DMS114 treated with DMSO at 0.1 percent for 48 hours (cell line): ENCODE measurements around the gene SREK1.
A peak's percentile ranks its signal among the peaks of the same experiment; 100 is the strongest.
"Not testable (repeated sequence)": the region's sequence is repeated elsewhere in the genome, so short reads cannot be mapped to it uniquely, and the experiment has no call there.

Experiments
- DNase-seq: peaks from one replicate; lab custom pipeline; 2025; ENCODE audit not compliant: unreplicated experiment; lab: John Stamatoyannopoulos, UW

Gene SREK1

GRCh38 chr5:66144074-66144833, at the start of gene SREK1:
Gene SREK1 (plus strand): TSS chr5:66144300. CDS start chr5:66144377, 77 bp downstream.
- peak; percentile 85 for DNase-seq

- DNase-seq: no peak
Measured at GRCh38 chr5:66100851-66101250, 43.2 kb upstream of the SREK1 start.

GRCh38 chr5:66113160-66113559, 30.9 kb upstream of the SREK1 start:
- DNase-seq: no peak

GRCh38 chr5:66118304-66118703, 25.8 kb upstream of the SREK1 start:
- DNase-seq: no peak

- no peak for DNase-seq
Measured at GRCh38 chr5:66122379-66123034, 21.6 kb upstream of the SREK1 start.

GRCh38 chr5:66129144-66129543, 15.0 kb upstream of the SREK1 start:
- DNase-seq: no peak

GRCh38 chr5:66130493-66130892, 13.6 kb upstream of the SREK1 start:
- no peak for DNase-seq

GRCh38 chr5:66134407-66134861, 9.7 kb upstream of the SREK1 start:
- DNase-seq: no peak

- no peak for DNase-seq
Measured at GRCh38 chr5:66136053-66136452, 8.0 kb upstream of the SREK1 start.

GRCh38 chr5:66136944-66137343, 7.2 kb upstream of the SREK1 start:
- not testable (repeated sequence) for DNase-seq

GRCh38 chr5:66138637-66139317, 5.3 kb upstream of the SREK1 start:
- no peak for DNase-seq

- no peak for DNase-seq
Measured at GRCh38 chr5:66139318-66139712, 4.8 kb upstream of the SREK1 start.

- DNase-seq: no peak
Measured at GRCh38 chr5:66142417-66142816, 1.7 kb upstream of the SREK1 start.

GRCh38 chr5:66143473-66144073, 527 bp upstream of the SREK1 start:
- DNase-seq: no peak

- DNase-seq: peak; percentile 83
Measured at GRCh38 chr5:66144834-66145390, 812 bp downstream of the SREK1 start.

- DNase-seq: no peak
Measured at GRCh38 chr5:66145737-66146136, 1.6 kb downstream of the SREK1 start.

GRCh38 chr5:66149950-66150349, 5.8 kb downstream of the SREK1 start:
- DNase-seq: no peak

- DNase-seq: no peak
Measured at GRCh38 chr5:66151030-66151429, 6.9 kb downstream of the SREK1 start.

GRCh38 chr5:66151491-66151890, 7.4 kb downstream of the SREK1 start:
- DNase-seq: no peak

- no peak for DNase-seq
Measured at GRCh38 chr5:66157046-66157445, 12.9 kb downstream of the SREK1 start.

GRCh38 chr5:66161356-66161755, 17.3 kb downstream of the SREK1 start:
- no peak for DNase-seq
